ENCODE results near the gene UIMC1.

The UIMC1 gene

DNA sequence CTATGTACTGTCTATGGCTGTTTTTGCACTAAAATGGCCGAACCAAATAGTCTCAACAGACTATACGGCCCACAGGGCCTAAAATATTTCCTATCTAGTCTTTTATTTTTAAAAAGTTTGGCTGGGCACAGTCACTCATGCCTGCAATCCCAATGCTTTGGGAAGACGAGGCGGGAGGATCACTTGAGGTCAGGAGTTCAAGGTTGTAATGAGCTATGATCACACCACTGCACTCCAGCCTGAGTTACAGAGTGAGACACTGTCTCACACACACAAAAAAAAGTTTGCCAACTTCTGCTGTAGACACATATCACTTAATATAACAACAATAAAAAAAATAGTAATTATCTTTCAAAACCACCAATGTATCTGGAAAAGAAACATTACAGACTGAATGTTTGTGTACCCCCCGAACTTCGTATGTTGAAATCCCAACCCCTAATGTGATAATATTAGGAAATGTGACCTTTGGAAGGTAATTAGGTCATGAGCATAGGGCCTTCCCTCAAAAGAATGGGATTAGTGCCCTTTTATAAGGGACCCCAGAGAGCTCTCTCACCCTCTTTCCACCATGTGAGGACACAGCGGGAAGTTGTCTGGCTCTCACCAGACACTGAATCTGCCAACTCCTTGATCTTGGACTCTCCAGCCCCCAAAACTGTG lies 53.9 kb downstream of the UIMC1 start:
- TF ChIP-seq, protein P1, sequence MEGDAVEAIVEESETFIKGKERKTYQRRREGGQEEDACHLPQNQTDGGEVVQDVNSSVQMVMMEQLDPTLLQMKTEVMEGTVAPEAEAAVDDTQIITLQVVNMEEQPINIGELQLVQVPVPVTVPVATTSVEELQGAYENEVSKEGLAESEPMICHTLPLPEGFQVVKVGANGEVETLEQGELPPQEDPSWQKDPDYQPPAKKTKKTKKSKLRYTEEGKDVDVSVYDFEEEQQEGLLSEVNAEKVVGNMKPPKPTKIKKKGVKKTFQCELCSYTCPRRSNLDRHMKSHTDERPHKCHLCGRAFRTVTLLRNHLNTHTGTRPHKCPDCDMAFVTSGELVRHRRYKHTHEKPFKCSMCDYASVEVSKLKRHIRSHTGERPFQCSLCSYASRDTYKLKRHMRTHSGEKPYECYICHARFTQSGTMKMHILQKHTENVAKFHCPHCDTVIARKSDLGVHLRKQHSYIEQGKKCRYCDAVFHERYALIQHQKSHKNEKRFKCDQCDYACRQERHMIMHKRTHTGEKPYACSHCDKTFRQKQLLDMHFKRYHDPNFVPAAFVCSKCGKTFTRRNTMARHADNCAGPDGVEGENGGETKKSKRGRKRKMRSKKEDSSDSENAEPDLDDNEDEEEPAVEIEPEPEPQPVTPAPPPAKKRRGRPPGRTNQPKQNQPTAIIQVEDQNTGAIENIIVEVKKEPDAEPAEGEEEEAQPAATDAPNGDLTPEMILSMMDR (IDR thresholded peaks at IDR 0.05; ENCODE audit: extremely low read depth, missing control alignments), result no peak
- no peak for DNase-seq (ENCODE audit: low spot score)

DNA sequence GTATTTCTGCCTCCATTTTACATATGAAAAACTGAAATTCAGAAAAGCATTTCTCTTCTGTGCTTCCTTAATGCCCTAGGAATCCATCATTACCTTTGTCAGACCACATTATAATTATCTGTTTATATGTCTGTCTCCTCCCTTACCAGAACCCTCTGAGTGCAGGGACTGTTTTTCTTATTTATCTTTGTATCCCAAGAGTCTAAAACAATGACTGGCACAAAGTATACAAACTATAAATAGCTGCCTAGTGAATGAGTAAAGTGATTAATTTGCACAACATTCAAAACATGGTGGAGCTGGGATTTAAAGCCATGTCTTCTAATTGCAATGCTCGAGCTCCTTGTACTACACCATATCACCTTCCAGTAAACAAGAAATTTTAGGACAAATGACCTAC lies 58.1 kb downstream of the UIMC1 start:
- no peak for DNase-seq (ENCODE audit: low spot score)
- TF ChIP-seq, protein P1 (IDR thresholded peaks at IDR 0.05; ENCODE audit: extremely low read depth, missing control alignments), result no peak

DNA sequence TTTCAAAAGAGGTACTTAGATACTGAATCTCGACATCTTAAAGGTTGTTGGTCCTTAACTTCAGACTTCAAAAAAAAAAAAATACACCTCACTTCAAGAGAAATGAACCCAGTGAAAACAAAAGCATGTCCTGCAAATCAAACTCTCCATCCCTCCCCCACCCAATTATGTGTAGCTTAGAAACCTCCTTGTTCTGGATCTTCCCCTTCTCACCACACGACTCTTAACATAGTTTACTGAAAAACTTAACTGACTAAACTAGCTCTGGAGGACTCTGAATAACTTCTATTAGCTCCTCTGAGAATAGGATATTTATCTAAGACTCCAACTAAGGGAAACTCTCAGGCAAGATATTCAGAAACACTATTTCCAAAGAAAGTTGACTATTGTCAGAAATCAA lies 58.7 kb downstream of the UIMC1 start:
- DNase-seq (ENCODE audit: low spot score), result no peak
- TF ChIP-seq, protein P1 (IDR thresholded peaks at IDR 0.05; ENCODE audit: extremely low read depth, missing control alignments), result no peak

DNA sequence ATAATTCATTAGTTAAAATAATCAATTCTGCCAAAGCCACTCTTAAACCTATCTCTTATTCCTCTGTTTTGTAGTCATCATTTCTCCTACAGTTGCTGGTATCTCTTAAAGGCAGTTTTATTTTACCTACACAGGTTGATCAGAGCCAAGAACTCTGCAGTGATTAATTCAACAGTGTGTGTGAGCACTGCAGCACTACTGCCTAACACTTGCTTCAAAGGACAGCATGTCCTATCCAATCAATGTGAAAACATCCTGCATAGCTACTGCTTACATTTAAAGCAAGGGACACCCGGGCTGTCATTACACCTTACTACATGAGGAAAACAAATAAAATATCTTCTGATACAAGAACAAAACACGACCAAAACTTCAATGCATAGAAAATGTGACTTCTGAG lies 62.3 kb downstream of the UIMC1 start:
- TF ChIP-seq, protein P1 (IDR thresholded peaks at IDR 0.05; ENCODE audit: extremely low read depth, missing control alignments), result no peak
- DNase-seq (ENCODE audit: low spot score), result no peak

DNA sequence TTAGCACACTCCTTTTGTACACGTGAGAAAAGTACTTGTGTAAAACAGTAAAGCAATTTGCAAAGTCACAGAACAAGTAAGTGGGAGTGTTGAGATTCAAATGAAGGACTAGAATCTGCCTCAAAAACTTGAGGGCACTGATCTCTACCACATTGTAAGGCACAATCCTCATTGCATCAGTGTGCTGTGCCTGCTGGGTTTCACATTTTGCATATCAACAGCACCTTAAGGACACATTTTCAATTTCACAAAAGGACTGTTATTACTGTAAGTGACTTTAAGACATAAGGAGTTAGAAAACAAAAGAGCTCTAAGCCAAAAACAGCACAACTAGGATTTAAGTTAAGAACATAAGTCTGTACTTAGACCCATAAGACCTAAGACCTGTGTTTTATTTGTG lies 62.8 kb downstream of the UIMC1 start:
- DNase-seq (ENCODE audit: low spot score), result no peak

DNA sequence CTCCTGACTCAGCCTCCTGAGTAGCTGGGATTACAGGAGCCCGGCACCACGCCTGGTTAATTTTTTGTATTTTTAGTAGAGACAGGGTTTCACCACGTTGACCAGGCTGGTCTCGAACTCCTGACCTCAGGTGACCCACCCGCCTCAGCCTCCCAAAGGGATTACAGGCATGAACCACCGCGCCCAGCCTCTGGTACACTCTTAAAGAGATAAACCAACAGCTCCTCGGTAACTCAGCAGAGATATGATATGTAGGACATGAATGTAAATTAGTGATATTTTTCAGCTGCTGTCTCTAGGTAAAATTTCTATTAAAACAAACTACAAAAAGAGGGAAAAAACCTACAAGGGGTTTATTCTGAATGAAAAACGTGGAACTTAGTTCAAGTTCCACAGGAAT lies 64.6 kb downstream of the UIMC1 start:
- no peak for DNase-seq (ENCODE audit: low spot score)
- TF ChIP-seq, protein P1 (IDR thresholded peaks at IDR 0.05; ENCODE audit: extremely low read depth, missing control alignments), result no peak

More for the DNA sequence above, 62.8 kb downstream of the UIMC1 start:
- TF ChIP-seq, protein P1 (IDR thresholded peaks at IDR 0.05; ENCODE audit: extremely low read depth, missing control alignments), result no peak

DNA sequence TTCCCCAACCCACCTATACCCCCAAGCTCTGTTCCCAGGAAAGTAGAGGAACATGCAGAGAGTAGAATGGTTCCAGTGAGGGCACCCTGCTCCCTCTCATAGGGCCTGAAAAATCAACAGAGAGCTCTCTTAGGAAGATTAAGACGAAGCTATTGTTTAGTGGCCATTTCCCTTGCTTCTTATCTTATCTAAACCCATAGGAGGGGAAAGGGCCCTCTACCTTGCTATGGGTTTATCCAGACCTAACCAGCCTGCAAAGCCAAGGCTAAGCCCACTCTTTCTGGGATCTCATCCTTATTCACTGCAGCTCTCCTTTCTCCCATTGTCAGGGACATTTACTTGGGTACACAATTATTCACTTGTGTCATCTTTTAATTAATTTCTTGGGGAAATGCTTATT lies 68.1 kb downstream of the UIMC1 start:
- DNase-seq (ENCODE audit: low spot score), result no peak
- TF ChIP-seq, protein P1 (IDR thresholded peaks at IDR 0.05; ENCODE audit: extremely low read depth, missing control alignments), result no peak

Measured in GM20000 (cell line).